Measurements from ENCODE around the gene TXNDC2.

The TXNDC2 gene

DNA sequence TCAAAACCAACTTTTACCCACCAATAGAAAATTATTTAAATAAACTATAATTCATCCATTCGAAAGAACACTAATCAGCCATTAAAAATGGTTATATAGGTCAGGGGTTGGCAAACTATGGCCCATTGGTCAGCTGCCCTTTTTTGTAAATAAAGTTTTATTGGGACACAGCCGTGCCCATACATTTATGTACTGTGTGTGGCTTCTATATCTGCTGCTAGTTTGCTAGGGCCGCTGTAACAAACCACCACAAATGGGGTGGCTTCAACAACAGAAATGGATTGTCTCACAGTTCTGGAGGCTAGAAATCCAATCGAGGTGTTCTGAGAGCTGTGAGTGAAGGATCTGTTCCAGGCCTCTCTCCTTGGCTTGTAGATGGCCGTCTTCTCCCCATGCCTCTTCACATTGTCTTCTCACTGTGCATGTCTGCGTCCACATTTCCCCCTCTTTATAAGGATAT, 7.0 kb upstream of the TXNDC2 start:
- ATAC-seq: no peak
- TF ChIP-seq ZC3H10 (CRISPR knock-in tag; IDR thresholded peaks at IDR 0.05) (no peak), TOX (CRISPR knock-in tag; IDR thresholded peaks at IDR 0.05; ENCODE audit: borderline replicate concordance) (no peak), OSR1 (CRISPR knock-in tag; IDR thresholded peaks at IDR 0.05) (no peak), TCF4 (CRISPR knock-in tag; IDR thresholded peaks at IDR 0.05; ENCODE audit: borderline replicate concordance) (no peak), ZFP30 (CRISPR knock-in tag; IDR thresholded peaks at IDR 0.05) (no peak)
- TF ChIP-seq, protein P1, sequence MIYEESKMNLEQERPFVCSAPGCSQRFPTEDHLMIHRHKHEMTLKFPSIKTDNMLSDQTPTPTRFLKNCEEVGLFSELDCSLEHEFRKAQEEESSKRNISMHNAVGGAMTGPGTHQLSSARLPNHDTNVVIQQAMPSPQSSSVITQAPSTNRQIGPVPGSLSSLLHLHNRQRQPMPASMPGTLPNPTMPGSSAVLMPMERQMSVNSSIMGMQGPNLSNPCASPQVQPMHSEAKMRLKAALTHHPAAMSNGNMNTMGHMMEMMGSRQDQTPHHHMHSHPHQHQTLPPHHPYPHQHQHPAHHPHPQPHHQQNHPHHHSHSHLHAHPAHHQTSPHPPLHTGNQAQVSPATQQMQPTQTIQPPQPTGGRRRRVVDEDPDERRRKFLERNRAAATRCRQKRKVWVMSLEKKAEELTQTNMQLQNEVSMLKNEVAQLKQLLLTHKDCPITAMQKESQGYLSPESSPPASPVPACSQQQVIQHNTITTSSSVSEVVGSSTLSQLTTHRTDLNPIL (CRISPR knock-in tag; IDR thresholded peaks at IDR 0.05; ENCODE audit: low read depth): no peak

DNA sequence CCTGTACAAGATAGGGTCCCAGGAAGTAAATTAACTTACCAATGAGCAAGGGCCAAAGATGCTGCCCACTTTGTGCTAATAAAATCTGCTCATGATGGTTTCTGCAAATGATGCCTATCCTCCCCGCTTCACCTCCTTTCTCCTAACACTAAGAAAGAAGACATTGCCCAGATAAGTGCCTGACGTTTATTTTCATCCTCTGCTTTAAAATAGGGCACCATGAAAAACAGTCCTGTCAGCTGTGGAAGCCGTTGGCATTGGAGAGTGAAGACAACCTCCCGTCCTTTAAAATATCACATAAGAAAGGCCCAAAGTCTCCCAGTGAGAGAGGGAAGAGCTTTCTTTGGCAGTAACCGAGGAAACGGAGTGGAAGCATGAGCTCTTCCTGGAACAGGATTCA, 1.7 kb upstream of the TXNDC2 start:
- no peak for TF ChIP-seq GLIS3 (CRISPR knock-in tag; IDR thresholded peaks at IDR 0.05)
- no peak for TF ChIP-seq ZNF70 (CRISPR knock-in tag; IDR thresholded peaks at IDR 0.05)
- TF ChIP-seq ZFP3 (CRISPR knock-in tag; IDR thresholded peaks at IDR 0.05): no peak
- TF ChIP-seq, protein P2, sequence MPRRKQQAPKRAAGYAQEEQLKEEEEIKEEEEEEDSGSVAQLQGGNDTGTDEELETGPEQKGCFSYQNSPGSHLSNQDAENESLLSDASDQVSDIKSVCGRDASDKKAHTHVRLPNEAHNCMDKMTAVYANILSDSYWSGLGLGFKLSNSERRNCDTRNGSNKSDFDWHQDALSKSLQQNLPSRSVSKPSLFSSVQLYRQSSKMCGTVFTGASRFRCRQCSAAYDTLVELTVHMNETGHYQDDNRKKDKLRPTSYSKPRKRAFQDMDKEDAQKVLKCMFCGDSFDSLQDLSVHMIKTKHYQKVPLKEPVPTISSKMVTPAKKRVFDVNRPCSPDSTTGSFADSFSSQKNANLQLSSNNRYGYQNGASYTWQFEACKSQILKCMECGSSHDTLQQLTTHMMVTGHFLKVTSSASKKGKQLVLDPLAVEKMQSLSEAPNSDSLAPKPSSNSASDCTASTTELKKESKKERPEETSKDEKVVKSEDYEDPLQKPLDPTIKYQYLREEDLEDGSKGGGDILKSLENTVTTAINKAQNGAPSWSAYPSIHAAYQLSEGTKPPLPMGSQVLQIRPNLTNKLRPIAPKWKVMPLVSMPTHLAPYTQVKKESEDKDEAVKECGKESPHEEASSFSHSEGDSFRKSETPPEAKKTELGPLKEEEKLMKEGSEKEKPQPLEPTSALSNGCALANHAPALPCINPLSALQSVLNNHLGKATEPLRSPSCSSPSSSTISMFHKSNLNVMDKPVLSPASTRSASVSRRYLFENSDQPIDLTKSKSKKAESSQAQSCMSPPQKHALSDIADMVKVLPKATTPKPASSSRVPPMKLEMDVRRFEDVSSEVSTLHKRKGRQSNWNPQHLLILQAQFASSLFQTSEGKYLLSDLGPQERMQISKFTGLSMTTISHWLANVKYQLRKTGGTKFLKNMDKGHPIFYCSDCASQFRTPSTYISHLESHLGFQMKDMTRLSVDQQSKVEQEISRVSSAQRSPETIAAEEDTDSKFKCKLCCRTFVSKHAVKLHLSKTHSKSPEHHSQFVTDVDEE (CRISPR knock-in tag; IDR thresholded peaks at IDR 0.05): no peak
- no peak for TF ChIP-seq POU6F1 (CRISPR knock-in tag; IDR thresholded peaks at IDR 0.05; ENCODE audit: borderline replicate concordance, low read depth)
- no peak for TF ChIP-seq PPARA (CRISPR knock-in tag; IDR thresholded peaks at IDR 0.05; ENCODE audit: borderline replicate concordance)
- no peak for TF ChIP-seq ZNF565 (CRISPR knock-in tag; conservative IDR thresholded peaks at IDR 0.05; ENCODE audit: low read depth)
- TF ChIP-seq TOX (CRISPR knock-in tag; IDR thresholded peaks at IDR 0.05; ENCODE audit: borderline replicate concordance): no peak
- TF ChIP-seq CSDC2 (CRISPR knock-in tag; IDR thresholded peaks at IDR 0.05): no peak
- TF ChIP-seq TCF4 (CRISPR knock-in tag; IDR thresholded peaks at IDR 0.05; ENCODE audit: borderline replicate concordance): no peak
- no peak for TF ChIP-seq ESRRG (CRISPR knock-in tag; IDR thresholded peaks at IDR 0.05)
- no peak for TF ChIP-seq PATZ1 (CRISPR knock-in tag; IDR thresholded peaks at IDR 0.05; ENCODE audit: borderline replicate concordance)
- TF ChIP-seq ZFP30 (CRISPR knock-in tag; IDR thresholded peaks at IDR 0.05): no peak
- no peak for TF ChIP-seq BACH2 (CRISPR knock-in tag; IDR thresholded peaks at IDR 0.05; ENCODE audit: borderline replicate concordance)
- ATAC-seq: no peak

DNA sequence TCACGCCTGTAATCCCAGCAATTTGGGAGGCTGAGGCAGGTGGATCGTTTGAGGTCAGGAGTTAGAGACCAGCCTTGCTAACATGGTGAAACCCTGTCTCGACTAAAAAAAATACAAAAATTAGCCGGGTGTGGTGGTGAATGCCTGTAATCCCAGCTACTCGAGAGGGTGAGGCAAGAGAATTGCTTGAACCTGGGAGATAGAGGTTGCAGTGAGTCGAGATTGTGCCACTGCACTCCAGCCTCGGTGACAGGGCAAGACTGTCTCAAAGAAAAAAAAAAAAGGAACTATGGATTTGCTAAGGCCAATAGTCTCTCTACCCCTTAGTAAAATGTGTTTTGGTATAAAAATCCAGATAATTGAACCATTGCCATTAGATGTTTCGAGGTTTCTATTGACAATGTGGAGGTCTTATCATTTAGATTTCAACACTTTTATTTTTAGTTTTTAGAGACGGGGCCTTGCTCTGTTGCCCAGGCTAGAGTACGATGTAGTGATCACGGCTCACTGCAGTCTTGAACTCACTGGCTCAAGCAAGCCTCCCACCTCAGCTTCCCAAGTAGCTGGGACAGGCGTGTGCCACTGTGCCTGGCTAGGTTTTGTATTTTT, 1.1 kb upstream of the TXNDC2 start:
- TF ChIP-seq ZNF70 (CRISPR knock-in tag; IDR thresholded peaks at IDR 0.05): no peak
- TF ChIP-seq ZFP3 (CRISPR knock-in tag; IDR thresholded peaks at IDR 0.05): no peak
- no peak for TF ChIP-seq ZFP30 (CRISPR knock-in tag; IDR thresholded peaks at IDR 0.05)
- no peak for TF ChIP-seq ARNTL (CRISPR knock-in tag; IDR thresholded peaks at IDR 0.05; ENCODE audit: borderline replicate concordance, low read depth)
- TF ChIP-seq, protein P2 (CRISPR knock-in tag; IDR thresholded peaks at IDR 0.05): no peak
- TF ChIP-seq POU6F1 (CRISPR knock-in tag; IDR thresholded peaks at IDR 0.05; ENCODE audit: borderline replicate concordance, low read depth): no peak
- no peak for TF ChIP-seq ZC3H10 (CRISPR knock-in tag; IDR thresholded peaks at IDR 0.05)
- ATAC-seq: no peak

Measured in SK-N-SH treated with all-trans-retinoic acid at 6 μM for 48 hours (cell line).